Putamen (tissue), 1 donor: ENCODE measurements around the gene DMD.
"Not testable (repeated sequence)": the region's sequence is repeated elsewhere in the genome, so short reads cannot be mapped to it uniquely, and the experiment has no call there.

Experiments
- DNase-seq: peaks from one replicate; pipeline ENCODE4 v3.0.0-alpha.2; 2016; ENCODE audit warnings: low spot score

DMD gene

DNA sequence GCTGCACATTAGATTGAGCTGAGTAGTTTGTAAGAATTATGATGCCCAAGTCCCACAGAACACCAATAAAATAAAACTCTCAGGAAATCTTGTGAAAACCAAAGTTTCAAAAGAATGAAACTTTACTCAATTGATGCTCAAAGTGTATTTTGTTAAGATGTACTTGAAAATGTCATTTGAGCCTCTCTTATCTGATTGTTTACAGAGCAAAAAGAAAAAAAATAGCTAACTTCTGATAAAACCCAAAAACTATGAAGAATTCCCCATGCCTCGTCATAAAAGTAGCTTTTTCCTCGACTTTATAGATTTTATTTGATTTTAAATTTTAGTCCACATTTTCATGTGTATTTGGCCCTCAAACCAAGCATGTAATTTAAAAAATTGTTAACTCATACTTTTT lies 1618.0 kb downstream of the DMD start:
- no peak for DNase-seq

DNA sequence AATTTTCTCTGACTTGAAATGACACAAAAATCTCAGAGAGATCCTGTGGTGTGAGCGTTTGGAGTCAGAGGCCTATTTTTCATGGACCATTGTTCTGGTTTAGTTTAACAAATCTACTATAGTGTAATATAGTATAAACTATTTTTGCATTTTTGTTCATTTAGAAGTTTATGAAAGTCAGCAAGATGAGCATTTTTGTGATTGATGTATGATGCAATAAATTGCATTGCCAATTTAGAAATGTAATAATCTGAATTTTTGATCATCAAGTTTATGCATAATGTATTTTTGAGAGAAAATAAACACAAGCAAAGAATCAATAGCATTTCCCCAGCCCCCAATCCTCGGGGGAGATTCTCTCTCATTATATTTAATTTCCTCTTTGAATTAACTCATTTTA lies 1620.0 kb downstream of the DMD start:
- no peak for DNase-seq

DNA sequence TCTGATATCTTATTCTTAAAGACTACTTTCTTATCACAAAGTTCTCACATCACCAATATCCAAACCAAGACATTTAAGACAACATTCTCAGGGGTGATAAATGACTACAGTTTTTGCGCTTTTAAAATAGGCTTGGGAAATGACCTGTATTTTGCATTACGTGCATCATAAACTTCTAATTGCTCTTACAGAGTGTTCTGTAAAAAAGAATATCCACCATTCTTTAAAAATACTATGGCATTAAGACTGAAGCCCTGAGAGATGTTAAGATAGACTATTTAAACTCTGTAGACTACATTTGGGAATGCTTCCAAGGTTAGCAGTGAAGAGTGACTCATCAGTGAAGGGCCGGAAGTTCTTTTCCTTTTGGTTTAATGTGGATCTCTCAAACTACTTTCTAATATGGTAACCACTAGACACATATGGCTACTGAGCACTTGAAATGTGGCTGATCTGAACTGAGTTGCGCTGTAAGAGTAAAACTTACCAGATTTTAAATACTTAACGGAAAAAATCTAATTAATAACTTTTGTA lies 1620.7 kb downstream of the DMD start:
- no peak for DNase-seq

DNA sequence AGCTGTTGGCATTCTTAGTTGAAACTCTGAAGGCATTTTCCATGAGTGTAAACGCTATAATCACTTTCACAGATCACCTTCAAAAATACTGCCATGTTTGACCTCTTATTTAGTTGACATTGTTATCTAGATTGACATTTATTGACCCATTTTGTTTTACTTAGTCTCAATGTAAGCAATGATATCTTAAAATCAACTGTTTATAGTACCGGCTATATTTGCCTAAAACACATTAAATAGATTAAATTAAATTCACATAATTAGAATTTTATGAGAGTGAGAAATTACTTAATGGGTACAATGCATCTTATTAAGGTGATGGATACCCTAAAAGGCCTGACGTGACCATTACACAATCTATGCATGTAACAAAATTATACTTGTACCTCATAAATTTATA lies 1621.8 kb downstream of the DMD start:
- no peak for DNase-seq

DNA sequence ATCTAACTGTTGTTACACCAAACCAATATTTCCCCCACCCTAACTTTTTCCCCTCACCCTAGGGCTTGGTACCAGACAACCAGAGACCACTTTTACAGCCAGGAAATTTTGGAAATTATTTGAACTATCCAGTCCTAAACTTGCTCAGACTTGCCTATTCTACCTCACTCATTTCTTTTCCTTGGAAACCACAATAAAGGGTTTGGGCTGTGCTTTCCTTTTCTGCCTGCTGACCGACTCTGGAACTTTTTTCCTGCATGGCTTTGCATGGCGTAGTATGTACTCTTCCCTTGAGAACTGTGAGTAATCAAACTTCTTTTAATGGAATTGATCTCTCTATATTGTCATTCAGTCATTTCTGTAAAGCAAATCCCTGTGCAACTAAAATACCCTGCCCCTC lies 1623.0 kb downstream of the DMD start:
- DNase-seq = no peak

DNA sequence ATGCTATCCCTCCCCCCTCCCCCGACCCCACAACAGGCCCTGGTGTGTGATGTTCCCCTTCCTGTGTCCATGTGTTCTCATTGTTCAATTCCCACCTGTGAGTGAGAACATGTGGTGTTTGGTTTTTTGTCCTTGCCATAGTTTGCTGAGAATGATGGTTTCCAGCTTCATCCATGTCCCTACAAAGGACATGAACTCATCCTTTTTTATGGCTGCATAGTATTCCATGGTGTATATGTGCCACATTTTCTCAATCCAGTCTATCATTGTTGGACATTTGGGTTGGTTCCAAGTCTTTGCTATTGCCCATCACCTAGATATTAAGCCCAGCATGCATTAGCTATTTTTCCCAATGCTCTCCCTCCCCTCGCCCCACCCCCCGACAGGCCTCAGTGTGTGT lies 1627.5 kb downstream of the DMD start:
- not testable (repeated sequence) for DNase-seq

DNA sequence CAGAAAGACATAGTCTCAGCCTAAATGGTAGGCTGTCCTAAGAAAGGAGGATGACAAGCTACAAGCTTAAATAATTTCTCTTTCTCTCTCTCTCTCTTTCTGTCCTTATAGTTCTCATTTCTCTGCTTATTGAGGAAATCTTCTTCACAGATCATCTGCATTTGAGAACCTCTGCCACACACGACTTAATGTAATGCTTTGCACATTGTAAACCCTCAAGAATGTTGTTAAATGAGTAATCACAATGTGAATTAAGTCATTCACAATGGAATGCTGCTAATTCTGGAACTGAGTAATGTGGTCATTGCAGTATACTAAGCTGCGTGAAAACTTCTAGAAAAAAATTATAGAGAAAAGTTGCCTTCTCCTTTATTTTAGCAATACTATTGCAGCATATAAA lies 1630.6 kb downstream of the DMD start:
- DNase-seq = no peak

DNA sequence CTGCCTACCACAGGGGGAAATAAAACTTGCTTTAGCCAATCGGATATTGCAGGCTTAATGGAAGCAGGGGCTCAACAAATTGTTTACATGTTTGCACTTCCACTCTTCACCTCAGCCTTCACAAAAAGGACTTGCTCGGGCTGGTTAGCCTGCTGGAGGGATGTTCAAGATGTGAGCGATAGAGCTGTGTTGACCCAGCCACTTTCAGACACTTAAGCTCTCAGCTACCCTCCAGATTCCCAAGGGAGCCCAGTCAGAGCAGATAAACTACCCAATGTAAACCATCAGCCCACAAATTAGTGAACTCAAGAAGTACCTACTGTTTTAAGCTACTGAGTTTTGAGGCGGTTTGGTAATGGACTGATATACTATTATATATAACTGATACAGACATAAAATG lies 1631.1 kb downstream of the DMD start:
- no peak for DNase-seq

DNA sequence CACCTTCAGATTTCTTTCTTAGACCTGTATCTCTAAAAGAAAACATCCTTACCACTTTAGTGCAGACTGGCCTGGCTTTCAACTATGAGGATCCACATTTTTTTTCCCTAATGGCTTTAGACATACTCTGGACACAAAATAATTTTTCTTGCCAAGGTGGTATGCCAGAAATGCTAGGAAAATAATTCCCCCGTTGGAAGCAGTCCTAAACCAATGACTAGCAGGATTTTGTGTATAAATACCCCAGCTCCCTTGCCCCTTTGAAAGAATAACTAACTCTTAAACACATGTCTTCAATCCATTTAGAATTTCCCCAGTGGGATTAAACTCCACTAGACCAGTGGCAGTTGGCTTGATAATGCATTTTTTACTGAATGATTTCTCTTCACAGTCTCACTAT lies 1639.0 kb downstream of the DMD start:
- no peak for DNase-seq

DNA sequence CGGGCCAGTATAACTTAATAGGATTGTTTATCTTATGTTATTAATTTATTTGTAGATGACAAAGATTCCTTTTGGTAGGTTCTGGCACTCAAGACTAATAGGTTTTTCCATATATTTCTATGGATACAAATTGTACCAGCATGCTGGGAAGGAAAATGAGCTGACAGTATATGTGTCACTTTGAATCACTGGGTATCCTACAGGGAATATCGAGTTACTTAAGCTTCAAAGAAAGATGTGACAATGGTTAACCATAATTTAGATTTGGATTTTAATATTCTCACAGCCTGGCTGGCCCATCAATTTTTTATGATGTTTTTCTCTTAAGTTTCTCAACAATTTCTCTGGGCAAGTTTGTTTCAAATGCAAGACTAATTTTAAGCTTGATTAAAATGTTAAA lies 1640.7 kb downstream of the DMD start:
- no peak for DNase-seq

DNA sequence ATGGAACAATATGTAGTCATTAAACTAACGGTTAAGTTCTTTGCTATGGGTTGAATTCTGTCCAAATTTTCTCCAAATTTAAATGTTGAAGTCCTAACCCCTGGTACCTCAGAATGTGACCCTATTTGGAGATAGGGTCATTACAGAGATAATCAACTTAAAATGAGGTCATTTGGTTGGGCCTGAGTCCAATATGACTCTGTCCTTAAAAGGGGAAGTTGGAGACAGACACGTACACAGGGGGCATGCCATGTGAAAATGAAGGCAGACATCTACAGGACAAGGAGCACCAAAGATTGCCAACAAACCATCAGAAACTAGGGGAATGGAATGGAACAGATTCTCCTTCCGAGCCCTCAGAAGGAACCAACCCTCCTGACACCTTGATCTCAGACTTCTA lies 1647.6 kb downstream of the DMD start:
- DNase-seq = no peak

DNA sequence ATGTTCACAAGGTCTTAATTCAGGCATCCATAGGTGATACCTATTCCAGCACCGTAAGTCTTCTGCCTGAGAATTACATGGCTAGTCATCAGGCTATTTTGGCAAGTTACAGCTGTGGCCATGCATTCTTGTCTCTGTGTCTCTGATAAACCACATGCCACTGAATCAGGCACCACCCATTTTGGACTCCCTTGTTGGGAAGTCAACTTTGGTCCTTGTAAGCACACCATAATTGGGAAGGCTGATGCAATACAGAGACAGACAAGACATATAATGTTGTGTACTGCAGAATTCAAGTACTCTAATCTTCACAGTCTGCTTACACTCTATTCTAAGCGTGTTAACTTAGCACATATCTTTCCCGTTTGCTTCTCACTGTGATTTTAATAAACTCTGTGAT lies 1655.8 kb downstream of the DMD start:
- DNase-seq = no peak

DNA sequence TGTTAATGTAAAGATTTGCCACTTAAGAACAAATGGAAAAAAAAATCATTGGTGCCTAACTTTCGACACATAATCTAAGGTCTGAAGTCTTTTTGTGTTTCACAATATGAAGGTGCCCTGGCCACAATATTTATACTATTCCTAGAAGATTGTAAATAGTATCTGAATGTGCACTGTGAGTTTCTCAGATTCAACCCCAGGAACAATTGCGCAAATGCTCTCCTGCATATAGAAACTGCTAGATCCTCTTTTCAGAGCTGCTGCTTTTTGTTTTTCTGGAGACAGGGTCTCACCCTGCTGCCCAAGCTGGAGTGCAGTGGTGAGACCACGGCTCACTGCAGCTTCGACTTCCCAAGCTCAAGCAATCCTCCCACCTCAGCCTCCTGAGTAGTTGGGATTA lies 1659.4 kb downstream of the DMD start:
- no peak for DNase-seq

DNA sequence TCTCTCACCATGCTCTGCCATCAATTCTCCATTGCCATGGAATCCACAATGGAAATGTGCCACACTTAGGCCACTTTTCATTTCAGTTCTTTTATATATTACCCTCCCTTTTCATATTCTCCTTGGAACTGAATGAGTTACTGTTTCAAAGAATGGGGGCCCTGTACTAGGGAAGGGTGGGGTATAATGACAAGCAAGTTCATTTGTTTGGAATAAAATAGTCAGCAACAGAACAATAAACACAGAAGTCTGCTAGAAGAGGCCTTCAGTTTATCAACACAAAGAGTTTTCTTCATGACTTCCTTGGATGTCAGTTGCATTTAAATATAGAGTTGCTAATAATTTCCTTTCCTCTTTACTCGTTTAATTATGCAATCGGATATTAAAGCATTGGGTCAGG lies 1661.2 kb downstream of the DMD start:
- DNase-seq = peak; percentile 42

DNA sequence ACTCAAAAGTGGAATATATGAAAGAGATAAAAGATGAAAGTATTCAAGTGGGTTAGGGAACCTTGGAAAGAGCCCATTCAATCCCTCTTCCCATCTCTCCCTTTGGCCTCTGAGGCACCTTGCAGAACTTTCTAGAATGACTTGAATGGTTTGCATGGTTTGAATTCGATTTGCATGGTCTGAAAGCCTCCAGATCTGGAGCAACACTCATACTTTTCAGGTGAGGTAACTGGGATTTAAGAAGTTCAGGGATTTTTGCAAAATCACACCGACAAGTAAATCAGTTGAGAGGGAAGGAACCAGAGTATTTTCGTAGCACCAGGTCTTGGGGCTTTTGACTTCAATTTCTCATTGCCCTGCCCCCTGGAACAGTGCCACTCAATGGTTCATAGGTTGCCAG lies 1663.5 kb downstream of the DMD start:
- DNase-seq = no peak

DNA sequence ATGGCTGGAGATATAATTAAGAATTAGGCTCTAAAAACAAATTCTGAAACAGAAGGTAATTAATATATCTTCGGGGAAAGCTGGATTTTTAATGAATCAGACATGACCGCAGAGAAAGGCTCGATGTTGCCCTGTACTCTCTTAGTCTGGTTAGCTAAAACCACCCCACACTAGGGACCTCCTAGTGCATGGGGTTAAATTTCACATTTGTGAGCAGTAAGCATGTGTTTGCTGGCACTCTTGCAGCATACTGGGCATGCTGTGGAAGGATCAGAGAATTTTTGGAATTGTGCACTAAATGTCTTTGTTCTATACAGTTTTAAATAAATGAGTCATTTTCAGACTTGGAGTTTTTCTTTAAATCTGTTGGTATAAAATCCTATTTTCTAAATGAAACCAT lies 1663.9 kb downstream of the DMD start:
- no peak for DNase-seq

DNA sequence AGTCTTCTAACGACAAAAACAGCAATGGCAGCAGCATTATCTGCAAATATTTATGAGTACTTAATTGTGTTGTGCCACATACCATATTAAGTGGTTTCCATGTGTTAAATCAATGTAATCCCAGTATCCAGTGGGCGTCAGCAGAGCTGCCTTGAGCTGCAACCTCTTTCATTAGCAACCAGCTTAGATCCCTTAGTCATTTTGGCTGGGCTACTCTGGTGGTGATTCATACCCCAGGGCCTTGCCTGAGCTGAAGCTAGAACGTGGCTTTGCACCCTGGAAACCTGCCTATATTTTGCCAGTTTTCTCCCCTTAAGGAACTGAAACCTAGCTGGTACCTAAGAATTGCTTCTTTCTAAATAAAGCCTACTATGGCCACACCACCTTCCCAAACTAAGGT lies 1665.2 kb downstream of the DMD start:
- no peak for DNase-seq

DNA sequence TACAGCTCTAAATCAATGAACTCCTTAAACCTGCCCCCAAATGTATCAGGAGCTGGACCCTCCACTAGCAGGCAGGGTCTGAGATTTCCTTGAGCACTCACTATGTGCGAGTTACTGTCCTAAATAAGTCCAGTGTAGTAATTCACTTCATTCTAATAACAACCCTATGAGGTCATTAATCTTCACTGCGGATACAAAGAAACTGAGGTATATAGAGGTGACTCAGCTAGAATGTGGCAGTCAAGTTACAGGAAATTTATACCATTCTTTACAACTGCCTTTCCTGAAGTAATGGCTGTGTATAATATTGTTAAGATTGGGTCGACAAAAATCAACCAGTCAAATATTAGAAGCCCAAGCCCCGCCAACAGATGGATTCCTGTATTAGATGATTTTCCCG lies 1665.6 kb downstream of the DMD start:
- DNase-seq = no peak

DNA sequence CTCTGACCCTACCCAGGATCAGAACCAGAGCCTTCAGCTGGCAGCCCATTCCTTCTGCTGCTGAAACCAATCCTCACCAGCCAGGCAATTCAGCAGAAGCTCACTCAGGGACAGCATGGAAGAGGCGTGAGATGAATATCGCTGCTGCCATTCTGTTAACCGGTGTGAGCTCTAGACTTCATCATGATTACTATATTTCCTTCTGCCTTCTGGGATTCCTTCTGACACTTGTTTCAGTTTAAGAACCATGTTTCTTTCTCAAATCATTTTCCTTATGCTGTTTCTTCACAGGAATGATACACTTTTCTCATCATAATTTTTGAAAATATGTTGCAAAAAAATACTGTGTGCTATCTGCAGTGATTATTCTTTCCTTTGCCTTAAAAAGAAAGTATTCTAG lies 1666.2 kb downstream of the DMD start:
- no peak for DNase-seq

DNA sequence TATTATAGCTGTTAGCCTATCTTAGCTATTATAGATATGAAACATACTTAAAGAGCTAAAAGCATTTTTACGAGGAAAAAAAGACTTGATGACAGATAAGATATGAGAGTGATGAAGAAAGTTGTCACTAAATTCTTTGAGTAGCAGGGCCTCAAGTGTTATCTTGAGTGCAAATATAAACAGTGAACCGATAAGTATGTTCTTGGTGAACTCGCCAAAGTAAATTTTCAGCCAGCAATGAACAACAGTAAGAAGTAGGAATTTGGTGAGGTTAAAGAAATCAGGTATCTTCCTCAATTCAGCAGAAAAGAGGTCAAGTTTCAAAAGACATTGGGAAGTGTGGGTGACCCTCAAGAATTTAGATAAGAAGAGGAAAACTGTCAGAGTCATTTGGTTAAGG lies 1667.7 kb downstream of the DMD start:
- DNase-seq = no peak

DNA sequence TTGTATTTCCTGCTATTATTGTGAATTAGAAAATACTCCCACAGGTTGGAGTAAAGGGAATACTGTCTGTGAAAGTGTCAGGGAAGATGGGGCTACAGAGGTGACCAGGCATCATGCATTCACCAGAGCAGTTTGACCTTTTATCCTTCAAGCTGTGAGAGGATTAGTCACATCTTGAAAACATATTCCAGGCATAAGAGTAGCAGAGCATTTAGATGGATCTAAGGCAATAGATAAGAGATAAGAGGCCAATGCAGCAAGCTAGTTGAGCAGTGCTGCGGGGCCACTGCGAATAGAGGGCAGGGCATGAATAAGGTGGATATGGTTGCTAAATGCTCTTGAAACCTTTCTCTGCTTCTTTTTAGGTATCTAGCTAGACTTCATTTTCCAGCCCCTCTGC lies 1668.8 kb downstream of the DMD start:
- no peak for DNase-seq

DNA sequence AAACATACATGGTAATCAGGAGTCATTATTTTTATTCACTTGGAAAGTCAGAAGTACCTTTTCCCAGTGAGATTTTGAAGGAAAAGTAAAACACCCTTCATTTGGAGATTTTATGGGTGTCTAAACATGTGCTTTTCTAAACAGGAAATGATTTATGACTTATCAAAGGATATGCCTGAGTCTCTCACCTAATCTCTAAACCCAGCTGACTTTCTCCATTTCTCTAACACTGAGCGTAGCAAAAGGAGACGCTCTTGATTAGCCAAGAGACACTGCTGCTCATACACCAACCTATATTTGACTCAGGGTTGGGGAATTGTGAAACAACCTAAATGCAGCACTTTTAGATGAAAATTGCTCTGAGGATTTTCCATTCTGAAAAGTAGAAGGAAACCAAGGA lies 1671.0 kb downstream of the DMD start:
- DNase-seq = no peak

DNA sequence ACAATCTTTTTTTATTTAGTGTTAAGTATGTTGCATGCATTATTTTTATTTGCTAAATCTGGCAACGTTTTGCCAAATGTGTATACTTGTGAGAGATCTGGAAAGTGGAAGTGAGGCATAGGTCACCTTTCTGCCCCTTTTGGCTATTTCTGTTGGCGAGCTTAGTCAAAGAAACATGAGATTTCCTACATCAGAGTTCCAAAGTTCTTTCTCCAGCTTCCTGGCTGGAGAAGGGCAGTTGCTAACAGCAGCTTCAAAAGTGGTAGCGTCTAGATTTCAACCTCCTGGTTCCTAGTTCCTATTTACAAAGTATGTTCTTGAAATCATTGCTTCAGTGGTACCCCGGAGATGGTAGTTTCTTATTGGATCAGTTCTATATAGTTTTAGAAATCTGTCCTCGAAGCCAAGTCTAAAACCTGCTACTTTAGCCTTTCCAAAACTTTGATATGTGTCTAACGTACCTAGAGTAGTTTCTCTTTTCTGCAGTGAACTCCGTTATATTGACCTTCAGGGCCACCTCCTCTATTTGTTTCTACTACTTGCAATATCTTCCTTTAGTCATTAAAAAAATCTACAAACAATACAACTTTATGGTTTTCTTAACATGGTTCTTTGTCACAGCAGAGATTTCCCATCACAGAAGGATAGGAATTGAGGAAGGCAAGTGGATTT lies 1683.8 kb downstream of the DMD start:
- DNase-seq = no peak

DNA sequence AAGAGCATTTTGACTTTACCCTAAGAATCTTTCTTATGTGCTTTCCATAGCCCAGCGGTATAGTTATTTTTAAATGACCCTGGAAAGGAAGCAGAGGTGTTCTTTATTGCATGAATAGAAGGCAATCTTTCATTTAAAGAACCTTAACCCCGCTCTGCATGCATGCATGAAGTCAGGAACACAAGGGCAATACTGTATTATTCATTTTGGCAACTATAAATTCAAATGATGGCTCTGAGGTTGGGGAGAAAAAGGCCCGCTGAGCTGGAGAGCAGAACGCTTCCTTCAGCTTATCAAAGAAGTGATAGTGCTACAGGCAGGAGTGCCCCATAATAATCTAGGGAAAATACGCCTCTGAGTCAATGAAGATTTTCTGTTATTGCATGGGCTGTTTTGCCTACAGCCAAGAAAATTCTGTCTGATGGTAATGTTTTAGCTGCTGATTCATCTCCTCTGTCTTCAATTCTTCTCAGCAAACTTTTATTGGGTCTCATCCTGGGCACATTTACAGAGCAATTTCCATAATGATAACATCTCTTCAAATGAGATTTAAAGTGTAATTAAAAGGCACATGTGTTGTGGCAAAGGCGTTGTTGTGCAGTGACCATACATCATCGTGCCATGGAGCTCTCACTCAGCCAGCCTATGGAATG lies 1687.3 kb downstream of the DMD start:
- no peak for DNase-seq
